C4-2B (cell line): ENCODE results near the gene DEDD.

ENCODE experiments used
- ZFX ChIP-seq: fragments of 450-650 bp; IDR thresholded peaks from 2 replicates; pipeline ENCODE4 v1.6.1; 2017
- TF ChIP-seq, protein P1 (sequence below): fragments of 450-650 bp; conservative IDR thresholded peaks from 2 replicates; pipeline ENCODE4 v1.5.1; 2017; ENCODE audit warnings: mild to moderate bottlenecking

DNA sequence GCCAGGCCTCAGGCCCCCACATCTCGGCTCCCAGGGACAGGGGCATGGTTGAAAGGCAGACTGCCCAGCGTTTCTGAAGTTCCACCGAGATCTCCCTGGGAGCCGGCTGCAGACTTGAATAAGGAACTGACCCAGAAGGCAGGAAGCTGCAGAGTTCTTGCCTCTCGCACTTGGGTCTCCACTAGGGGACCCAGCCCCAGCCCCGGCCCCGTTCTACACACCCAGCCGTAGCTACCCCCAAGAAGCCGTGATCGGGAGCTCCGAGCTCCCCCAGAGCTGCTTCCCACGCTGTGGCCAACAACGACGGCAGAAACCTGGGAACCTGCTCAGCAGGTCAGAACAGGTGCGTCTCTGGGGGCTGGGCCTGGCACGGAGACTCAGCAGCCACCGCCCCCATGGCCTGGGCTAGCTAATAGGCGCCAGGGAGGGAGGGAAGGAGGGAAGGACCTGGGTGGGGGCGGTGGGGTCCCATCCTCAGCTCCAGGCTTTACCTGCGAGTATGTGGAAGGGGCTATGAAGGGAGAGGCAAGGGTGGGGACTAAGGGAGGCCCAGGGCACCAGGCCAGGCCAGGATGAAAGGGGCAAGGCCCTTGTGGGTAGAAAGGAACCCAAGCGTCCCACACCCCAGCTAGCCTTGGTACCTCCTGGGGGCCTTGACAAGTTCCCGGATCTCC lies 43.1 kb downstream of the DEDD start, which contains the start of gene NECTIN4:
- TF ChIP-seq, protein P1, sequence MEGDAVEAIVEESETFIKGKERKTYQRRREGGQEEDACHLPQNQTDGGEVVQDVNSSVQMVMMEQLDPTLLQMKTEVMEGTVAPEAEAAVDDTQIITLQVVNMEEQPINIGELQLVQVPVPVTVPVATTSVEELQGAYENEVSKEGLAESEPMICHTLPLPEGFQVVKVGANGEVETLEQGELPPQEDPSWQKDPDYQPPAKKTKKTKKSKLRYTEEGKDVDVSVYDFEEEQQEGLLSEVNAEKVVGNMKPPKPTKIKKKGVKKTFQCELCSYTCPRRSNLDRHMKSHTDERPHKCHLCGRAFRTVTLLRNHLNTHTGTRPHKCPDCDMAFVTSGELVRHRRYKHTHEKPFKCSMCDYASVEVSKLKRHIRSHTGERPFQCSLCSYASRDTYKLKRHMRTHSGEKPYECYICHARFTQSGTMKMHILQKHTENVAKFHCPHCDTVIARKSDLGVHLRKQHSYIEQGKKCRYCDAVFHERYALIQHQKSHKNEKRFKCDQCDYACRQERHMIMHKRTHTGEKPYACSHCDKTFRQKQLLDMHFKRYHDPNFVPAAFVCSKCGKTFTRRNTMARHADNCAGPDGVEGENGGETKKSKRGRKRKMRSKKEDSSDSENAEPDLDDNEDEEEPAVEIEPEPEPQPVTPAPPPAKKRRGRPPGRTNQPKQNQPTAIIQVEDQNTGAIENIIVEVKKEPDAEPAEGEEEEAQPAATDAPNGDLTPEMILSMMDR = no peak
- no peak for TF ChIP-seq ZFX
